CD14-positive monocyte (primary cell): ENCODE measurements around the gene MYO19. TPM values are rescaled to one million over a fixed set of nuclear protein-coding genes. Genes with fewer than 3 reads are reported as not detected.

Experiments used
- DNase-seq, 3 donors: peaks; one replicate each; pipeline ENCODE4 v3.0.0-alpha.2; 2011 to 2022
- H2AFZ ChIP-seq: 2 replicates; pipeline ENCODE4 v1.6.0; 2012; ENCODE audit warnings: mild to moderate bottlenecking, low read depth, low read length, inconsistent platforms; ENCODE audit not compliant: insufficient read depth, poor library complexity, severe bottlenecking
- H3K27ac ChIP-seq, 2 donors: 1 replicate in 1 of 2; 2 replicates in 1 of 2; pipeline ENCODE4 v1.5.1; 2012 to 2013; ENCODE audit warnings: low read length in 2 of 2, control low read depth in 1 of 2, inconsistent platforms in 1 of 2, low read depth in 1 of 2, mild to moderate bottlenecking in 1 of 2
- H3K27me3 ChIP-seq, 2 donors: one replicate each; pipeline versions ENCODE4 v1.6.0 to v1.6.1; 2011 to 2013; ENCODE audit warnings: low read length in 2 of 2; ENCODE audit not compliant: control insufficient read depth in 2 of 2, insufficient read depth in 2 of 2
- H3K36me3 ChIP-seq, 2 donors: replicated peaks in 1 of 2; 1 replicate in 1 of 2; 2 replicates in 1 of 2; pipeline versions ENCODE4 v1.5.1 to v1.6.1; 2012 to 2013; ENCODE audit warnings: low read length in 2 of 2, control low read depth in 1 of 2, inconsistent platforms in 1 of 2, mild to moderate bottlenecking in 1 of 2; ENCODE audit not compliant: insufficient read depth in 2 of 2, control insufficient read depth in 1 of 2
- H3K4me1 ChIP-seq, 2 donors: 1 replicate in 1 of 2; 2 replicates in 1 of 2; pipeline versions ENCODE4 v1.5.1 to v1.6.1; 2012 to 2013; ENCODE audit warnings: low read length in 2 of 2, control low read depth in 1 of 2, inconsistent platforms in 1 of 2, mild to moderate bottlenecking in 1 of 2, moderate library complexity in 1 of 2; ENCODE audit not compliant: insufficient read depth in 2 of 2, control insufficient read depth in 1 of 2
- H3K4me2 ChIP-seq: replicated peaks from 2 replicates; pipeline ENCODE3; 2012; ENCODE audit warnings: low read length, moderate library complexity, mild to moderate bottlenecking; ENCODE audit not compliant: poor library complexity, severe bottlenecking; ENCODE audit errors: extremely low read depth
- H3K4me3 ChIP-seq, 3 experiments: fragments of 200-600 bp in 1 of 3; sonication (generic) in 1 of 3; replicated peaks in 1 of 3; 1 replicate in 2 of 3; 2 replicates in 1 of 3; pipeline ENCODE4 v1.5.1; 2011 to 2013; ENCODE audit warnings: low read length in 3 of 3, mild to moderate bottlenecking in 3 of 3, control low read depth in 2 of 3, low read depth in 2 of 3, inconsistent platforms in 1 of 3, moderate library complexity in 1 of 3
- H3K79me2 ChIP-seq: 2 replicates; pipeline ENCODE4 v1.6.0; 2012; ENCODE audit warnings: mild to moderate bottlenecking, control low read depth, inconsistent platforms, low read length, moderate library complexity; ENCODE audit not compliant: insufficient read depth
- H3K9ac ChIP-seq: 2 replicates; pipeline ENCODE4 v1.6.0; 2017; ENCODE audit warnings: low read length, mild to moderate bottlenecking; ENCODE audit not compliant: insufficient read depth, poor library complexity, severe bottlenecking
- H3K9me3 ChIP-seq, 2 donors: replicated peaks in 1 of 2; 1 replicate in 1 of 2; 2 replicates in 1 of 2; pipeline versions ENCODE4 v1.5.1 to v1.6.1; 2012 to 2013; ENCODE audit warnings: low read length in 2 of 2, control low read depth in 1 of 2; ENCODE audit not compliant: control insufficient read depth in 1 of 2, insufficient read depth in 1 of 2
- H4K20me1 ChIP-seq: 2 replicates; pipeline ENCODE4 v1.6.0; 2012; ENCODE audit warnings: mild to moderate bottlenecking, low read length, control low read depth, moderate library complexity; ENCODE audit not compliant: insufficient read depth
- H3K27ac Mint-ChIP-seq, 7 donors: one replicate each; pipeline ENCODE4 v1.8.0; 2020; ENCODE audit warnings: mild to moderate bottlenecking in 7 of 7, mixed read lengths in 7 of 7, moderate library complexity in 6 of 7, inconsistent platforms in 2 of 7
- H3K27me3 Mint-ChIP-seq, 3 donors: one replicate each; pipeline ENCODE4 v1.8.0; 2021 to 2022; ENCODE audit warnings: low read depth in 3 of 3, mild to moderate bottlenecking in 3 of 3, mixed read lengths in 3 of 3, moderate library complexity in 3 of 3, inconsistent platforms in 1 of 3
- H3K36me3 Mint-ChIP-seq, 2 donors: one replicate each; pipeline ENCODE4 v1.8.0; 2020; ENCODE audit warnings: mixed read lengths in 2 of 2, inconsistent platforms in 1 of 2, mild to moderate bottlenecking in 1 of 2
- H3K4me1 Mint-ChIP-seq: one replicate; pipeline ENCODE4 v1.8.0; 2020; ENCODE audit warnings: mild to moderate bottlenecking, mixed read lengths
- H3K4me3 Mint-ChIP-seq, 2 donors: one replicate each; pipeline ENCODE4 v1.8.0; 2020; ENCODE audit warnings: mild to moderate bottlenecking in 2 of 2, mixed read lengths in 2 of 2, moderate library complexity in 1 of 2
- H3K9me3 Mint-ChIP-seq, 7 donors: one replicate each; pipeline ENCODE4 v1.8.0; 2020 to 2022; ENCODE audit warnings: mixed read lengths in 7 of 7, mild to moderate bottlenecking in 6 of 7, moderate library complexity in 6 of 7, inconsistent platforms in 2 of 7
- WGBS: methylation state at CpG from one replicate; pipeline ENCODE4 v1.1.5; 2013; ENCODE audit warnings: missing lambda C conversion rate; ENCODE audit not compliant: insufficient coverage; 5-methylcytosine and 5-hydroxymethylcytosine counted together
- intact Hi-C, 2 donors: fragments of 100-400 bp; cut with micrococcal nuclease; formaldehyde crosslinking; loops; one replicate each; pipeline versions ENCODE4 v1.15.0 to v1.15.1; 2023
- polyA plus RNA-seq, 3 donors: library from polyadenylated mRNA; depleted of rRNA in 1 of 3; unstranded in 2 of 3; stranded (reverse) in 1 of 3; fragments of 300-500 nt in 2 of 3; fragments of >200 nt in 1 of 3; fragmentation: Illumina TruSeq in 2 of 3; gene quantifications; 1 replicate in 2 of 3; 2 replicates in 1 of 3; pipeline ENCODE4 v1.2.3, GENCODE V29; 2012 to 2021
- TF ChIP-seq, protein P1 (sequence below): fragments of 200-600 bp; IDR thresholded peaks from one replicate; pipeline ENCODE4 v1.8.0; 2022; ENCODE audit warnings: antibody characterized with exemption, mild to moderate bottlenecking

Gene MYO19
- polyA plus RNA-seq, 3 donors: 1.2 to 51.3 (median 1.9) TPM

DNA sequence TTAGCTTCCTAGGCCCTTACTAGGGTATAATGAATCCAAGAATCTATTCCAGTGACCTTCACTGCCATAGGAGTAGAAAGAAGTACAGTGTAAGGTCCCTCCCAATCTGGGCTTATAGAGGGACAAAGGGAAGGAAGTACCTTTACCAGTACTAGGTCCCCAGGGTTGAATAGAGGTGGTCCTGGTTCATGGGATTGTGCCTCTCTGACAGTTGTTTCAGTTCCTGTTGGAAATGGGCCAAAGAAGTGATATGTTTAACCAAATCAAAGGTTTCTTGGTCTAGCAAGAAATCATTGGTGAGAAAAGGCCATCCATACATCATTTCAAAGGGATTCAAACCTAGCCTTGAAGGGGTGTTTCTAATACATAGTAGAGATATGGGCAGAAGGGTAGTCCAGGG is 64.2 kb downstream of the MYO19 start:
- Histone ChIP-seq H3K9ac (no peak overlapping the region), H3K79me2 (no peaks in the 10 kb centered on the region), H3K9me3 (no peaks in the 10 kb centered on the region), H3K4me2 (no peak overlapping the region), H4K20me1 (no peaks in the 10 kb centered on the region), H3K4me3 (no peak overlapping the region), H3K36me3 (no peaks in the 10 kb centered on the region), H3K4me1 (no peaks in the 10 kb centered on the region), H3K27ac (no peak overlapping the region), H3K27me3 (peaks cover 0 to 1% of the 10 kb centered on the region in 2 donors), H2AFZ (no peak overlapping the region)
- H3K27me3 Mint-ChIP-seq: peaks cover 25 to 36% (median 28%) of the 10 kb centered on the region in 3 donors
- H3K27ac Mint-ChIP-seq: no peak overlapping the region
- H3K9me3 Mint-ChIP-seq: no peaks in the 10 kb centered on the region
- H3K36me3 Mint-ChIP-seq: no peaks in the 10 kb centered on the region
- TF ChIP-seq, protein P1, sequence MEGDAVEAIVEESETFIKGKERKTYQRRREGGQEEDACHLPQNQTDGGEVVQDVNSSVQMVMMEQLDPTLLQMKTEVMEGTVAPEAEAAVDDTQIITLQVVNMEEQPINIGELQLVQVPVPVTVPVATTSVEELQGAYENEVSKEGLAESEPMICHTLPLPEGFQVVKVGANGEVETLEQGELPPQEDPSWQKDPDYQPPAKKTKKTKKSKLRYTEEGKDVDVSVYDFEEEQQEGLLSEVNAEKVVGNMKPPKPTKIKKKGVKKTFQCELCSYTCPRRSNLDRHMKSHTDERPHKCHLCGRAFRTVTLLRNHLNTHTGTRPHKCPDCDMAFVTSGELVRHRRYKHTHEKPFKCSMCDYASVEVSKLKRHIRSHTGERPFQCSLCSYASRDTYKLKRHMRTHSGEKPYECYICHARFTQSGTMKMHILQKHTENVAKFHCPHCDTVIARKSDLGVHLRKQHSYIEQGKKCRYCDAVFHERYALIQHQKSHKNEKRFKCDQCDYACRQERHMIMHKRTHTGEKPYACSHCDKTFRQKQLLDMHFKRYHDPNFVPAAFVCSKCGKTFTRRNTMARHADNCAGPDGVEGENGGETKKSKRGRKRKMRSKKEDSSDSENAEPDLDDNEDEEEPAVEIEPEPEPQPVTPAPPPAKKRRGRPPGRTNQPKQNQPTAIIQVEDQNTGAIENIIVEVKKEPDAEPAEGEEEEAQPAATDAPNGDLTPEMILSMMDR: no peak
- no peak for DNase-seq
- no peak overlapping the region for H3K4me3 Mint-ChIP-seq
- intact Hi-C loops: no loop called here
- H3K4me1 Mint-ChIP-seq: no peaks in the 10 kb centered on the region

DNA sequence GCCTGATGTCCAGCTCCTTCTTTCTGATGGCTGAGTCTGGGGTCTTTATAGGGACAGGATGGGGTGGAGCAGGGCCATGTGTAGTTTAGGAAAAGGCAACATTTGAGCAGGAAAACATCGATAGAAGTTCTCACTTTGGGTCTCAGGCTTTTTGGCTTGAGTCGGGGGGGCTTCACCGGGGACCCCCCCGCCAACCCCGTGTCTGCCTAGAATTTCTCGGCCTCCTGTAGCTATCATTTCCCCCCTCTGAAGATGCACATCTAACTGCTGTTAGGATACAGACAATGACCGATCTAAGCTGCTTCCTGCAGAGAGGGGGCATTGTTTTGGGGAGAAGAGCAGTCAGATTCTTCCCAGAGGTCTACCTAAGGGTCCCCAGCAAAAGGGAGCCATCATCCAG is 64.9 kb downstream of the MYO19 start:
- no peaks in the 10 kb centered on the region for H3K4me1 ChIP-seq
- TF ChIP-seq, protein P1: no peak
- H3K9me3 Mint-ChIP-seq: peaks cover 0 to 3% (median 0%) of the 10 kb centered on the region in 7 donors
- H3K9ac ChIP-seq: no peak overlapping the region
- intact Hi-C loops: no loop called here
- H3K36me3 ChIP-seq: no peaks in the 10 kb centered on the region
- no peak for DNase-seq
- no peak overlapping the region for H3K4me3 Mint-ChIP-seq
- no peak overlapping the region for H3K4me3 ChIP-seq
- H3K27ac ChIP-seq: no peak overlapping the region
- H3K79me2 ChIP-seq: no peaks in the 10 kb centered on the region
- H2AFZ ChIP-seq: no peak overlapping the region
- 100% methylated on average over 1 of the region's 7 CpGs for WGBS
- H3K27me3 ChIP-seq: peaks cover 0 to 9% of the 10 kb centered on the region in 2 donors
- H3K4me1 Mint-ChIP-seq: no peaks in the 10 kb centered on the region
- H3K27me3 Mint-ChIP-seq: peaks cover 30 to 41% (median 36%) of the 10 kb centered on the region in 3 donors
- H3K4me2 ChIP-seq: no peak overlapping the region
- H3K9me3 ChIP-seq: no peaks in the 10 kb centered on the region
- no peak overlapping the region for H3K27ac Mint-ChIP-seq
- H4K20me1 ChIP-seq: no peaks in the 10 kb centered on the region
- H3K36me3 Mint-ChIP-seq: no peaks in the 10 kb centered on the region
